HL-60 (cell line): Measurements from ENCODE around the gene NOP9.

Source experiments
- DNase-seq, 2 experiments: peaks; one replicate each; pipeline ENCODE4 v3.0.0-alpha.2; 2010 to 2020; ENCODE audit warnings: low read depth in 1 of 2, low spot score in 1 of 2
- H3K27ac ChIP-seq: fragments of 250-450 bp; sonication (Bioruptor Pico); replicated peaks from 2 replicates; pipeline ENCODE4 v1.5.1; 2020; ENCODE audit warnings: mild to moderate bottlenecking, moderate library complexity
- H3K27me3 ChIP-seq: fragments of 250-450 bp; sonication (Bioruptor Pico); 2 replicates; pipeline ENCODE4 v1.5.1; 2021; ENCODE audit warnings: mild to moderate bottlenecking, moderate library complexity; ENCODE audit not compliant: insufficient read depth, poor library complexity, severe bottlenecking
- H3K4me3 ChIP-seq: replicated peaks from 2 replicates; pipeline ENCODE4 v1.5.1; 2011; ENCODE audit warnings: mild to moderate bottlenecking, control low read depth, low read length; ENCODE audit not compliant: insufficient read depth
- GABPA ChIP-seq: IDR thresholded peaks from 2 replicates; pipeline ENCODE4 v1.6.1; 2012; ENCODE audit warnings: low read depth
- POLR2AphosphoS5 ChIP-seq: IDR thresholded peaks from 2 replicates; pipeline ENCODE4 v1.6.1; 2012; ENCODE audit warnings: low read depth
- SPI1 ChIP-seq: IDR thresholded peaks from 2 replicates; pipeline ENCODE4 v1.6.1; 2012; ENCODE audit warnings: low read depth, mild to moderate bottlenecking, borderline replicate concordance
- TF ChIP-seq, protein P1 (sequence below): IDR thresholded peaks from 2 replicates; pipeline ENCODE4 v1.6.1; 2012; ENCODE audit warnings: low read depth; ENCODE audit not compliant: insufficient replicate concordance
- TF ChIP-seq, protein P2 (sequence below): IDR thresholded peaks from one replicate; pipeline ENCODE4 v1.5.1; 2011; ENCODE audit warnings: low read length, control low read depth, inconsistent platforms; ENCODE audit not compliant: insufficient read depth

NOP9 gene

GRCh38 chr14:24310646-24311604, 11.3 kb downstream of the NOP9 start, which contains the start of gene LTB4R:
Gene LTB4R (plus strand): TSS chr14:24311502. CDS start chr14:24315652, 4,150 bp downstream.
- TF ChIP-seq POLR2AphosphoS5, result no peak; the same call in 1 of the 2 replicates
- no peak for TF ChIP-seq GABPA
- TF ChIP-seq, protein P1, sequence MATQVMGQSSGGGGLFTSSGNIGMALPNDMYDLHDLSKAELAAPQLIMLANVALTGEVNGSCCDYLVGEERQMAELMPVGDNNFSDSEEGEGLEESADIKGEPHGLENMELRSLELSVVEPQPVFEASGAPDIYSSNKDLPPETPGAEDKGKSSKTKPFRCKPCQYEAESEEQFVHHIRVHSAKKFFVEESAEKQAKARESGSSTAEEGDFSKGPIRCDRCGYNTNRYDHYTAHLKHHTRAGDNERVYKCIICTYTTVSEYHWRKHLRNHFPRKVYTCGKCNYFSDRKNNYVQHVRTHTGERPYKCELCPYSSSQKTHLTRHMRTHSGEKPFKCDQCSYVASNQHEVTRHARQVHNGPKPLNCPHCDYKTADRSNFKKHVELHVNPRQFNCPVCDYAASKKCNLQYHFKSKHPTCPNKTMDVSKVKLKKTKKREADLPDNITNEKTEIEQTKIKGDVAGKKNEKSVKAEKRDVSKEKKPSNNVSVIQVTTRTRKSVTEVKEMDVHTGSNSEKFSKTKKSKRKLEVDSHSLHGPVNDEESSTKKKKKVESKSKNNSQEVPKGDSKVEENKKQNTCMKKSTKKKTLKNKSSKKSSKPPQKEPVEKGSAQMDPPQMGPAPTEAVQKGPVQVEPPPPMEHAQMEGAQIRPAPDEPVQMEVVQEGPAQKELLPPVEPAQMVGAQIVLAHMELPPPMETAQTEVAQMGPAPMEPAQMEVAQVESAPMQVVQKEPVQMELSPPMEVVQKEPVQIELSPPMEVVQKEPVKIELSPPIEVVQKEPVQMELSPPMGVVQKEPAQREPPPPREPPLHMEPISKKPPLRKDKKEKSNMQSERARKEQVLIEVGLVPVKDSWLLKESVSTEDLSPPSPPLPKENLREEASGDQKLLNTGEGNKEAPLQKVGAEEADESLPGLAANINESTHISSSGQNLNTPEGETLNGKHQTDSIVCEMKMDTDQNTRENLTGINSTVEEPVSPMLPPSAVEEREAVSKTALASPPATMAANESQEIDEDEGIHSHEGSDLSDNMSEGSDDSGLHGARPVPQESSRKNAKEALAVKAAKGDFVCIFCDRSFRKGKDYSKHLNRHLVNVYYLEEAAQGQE, result no peak
- TF ChIP-seq SPI1, result no peak
- TF ChIP-seq, protein P2, sequence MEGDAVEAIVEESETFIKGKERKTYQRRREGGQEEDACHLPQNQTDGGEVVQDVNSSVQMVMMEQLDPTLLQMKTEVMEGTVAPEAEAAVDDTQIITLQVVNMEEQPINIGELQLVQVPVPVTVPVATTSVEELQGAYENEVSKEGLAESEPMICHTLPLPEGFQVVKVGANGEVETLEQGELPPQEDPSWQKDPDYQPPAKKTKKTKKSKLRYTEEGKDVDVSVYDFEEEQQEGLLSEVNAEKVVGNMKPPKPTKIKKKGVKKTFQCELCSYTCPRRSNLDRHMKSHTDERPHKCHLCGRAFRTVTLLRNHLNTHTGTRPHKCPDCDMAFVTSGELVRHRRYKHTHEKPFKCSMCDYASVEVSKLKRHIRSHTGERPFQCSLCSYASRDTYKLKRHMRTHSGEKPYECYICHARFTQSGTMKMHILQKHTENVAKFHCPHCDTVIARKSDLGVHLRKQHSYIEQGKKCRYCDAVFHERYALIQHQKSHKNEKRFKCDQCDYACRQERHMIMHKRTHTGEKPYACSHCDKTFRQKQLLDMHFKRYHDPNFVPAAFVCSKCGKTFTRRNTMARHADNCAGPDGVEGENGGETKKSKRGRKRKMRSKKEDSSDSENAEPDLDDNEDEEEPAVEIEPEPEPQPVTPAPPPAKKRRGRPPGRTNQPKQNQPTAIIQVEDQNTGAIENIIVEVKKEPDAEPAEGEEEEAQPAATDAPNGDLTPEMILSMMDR, result no peak
- DNase-seq, result peak; percentile 60 to 61
- H3K4me3 ChIP-seq, result peak within 1 kb of the TSS; percentile 47
- no peaks in the 10 kb centered on the region for H3K27me3 ChIP-seq
- H3K27ac ChIP-seq, result peak within 1 kb of the TSS; percentile 93

DNA sequence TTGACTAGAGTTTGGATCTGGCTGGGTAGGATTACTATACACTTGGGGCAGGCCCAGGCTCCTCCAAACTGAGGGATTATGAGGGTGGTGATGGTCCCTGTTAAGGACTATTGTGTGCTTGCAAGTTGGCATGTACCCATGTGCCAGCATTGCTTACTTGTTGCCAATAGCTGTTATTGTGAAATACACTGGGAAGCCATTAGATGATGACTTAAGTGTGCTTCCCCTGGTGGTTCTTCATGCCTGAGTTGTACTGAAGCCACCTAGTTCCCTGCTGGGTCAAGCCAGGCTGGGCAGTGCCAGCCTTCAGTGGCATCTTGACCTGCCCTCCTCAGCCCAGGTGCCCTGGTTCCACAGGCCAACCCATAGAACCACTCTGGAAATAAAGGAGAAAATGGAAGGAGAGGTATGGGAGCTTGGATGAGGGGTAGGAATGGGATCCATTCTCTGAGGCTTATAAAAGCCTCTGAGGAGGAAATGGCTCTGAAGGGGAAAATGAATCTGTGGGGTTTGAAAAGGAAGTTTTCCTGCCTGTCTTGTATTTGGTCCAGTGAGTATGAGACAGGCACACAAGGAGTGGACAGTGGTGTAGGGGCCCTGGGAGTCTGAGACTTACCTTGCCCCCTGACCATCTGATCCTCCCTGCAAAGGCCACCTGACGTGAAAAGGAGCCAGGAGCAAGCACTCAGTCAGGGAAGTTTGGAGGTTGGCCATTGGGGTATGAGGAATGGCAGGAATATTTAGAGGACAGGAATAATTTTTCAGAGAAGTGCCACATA, 12.4 kb downstream of the NOP9 start:
- TF ChIP-seq SPI1, result no peak
- TF ChIP-seq, protein P2, result no peak
- TF ChIP-seq, protein P1, result no peak
- TF ChIP-seq POLR2AphosphoS5, result no peak; the same call in 1 of the 2 replicates
- no peak for TF ChIP-seq GABPA
- Histone ChIP-seq H3K27ac (peak overlapping the region; percentile 93), H3K27me3 (no peaks in the 10 kb centered on the region), H3K4me3 (peak overlapping the region; percentile 47)
- DNase-seq, result peak; percentile 61 to 70

- TF ChIP-seq SPI1, result no peak
- TF ChIP-seq, protein P1, result no peak
- no peak for TF ChIP-seq GABPA
- peak; percentile 67; the same call in 1 of the 2 replicates for TF ChIP-seq POLR2AphosphoS5
- TF ChIP-seq, protein P2, result no peak
- Histone ChIP-seq H3K27me3 (no peaks in the 10 kb centered on the region), H3K4me3 (peak overlapping the region; percentile 47), H3K27ac (peak overlapping the region; percentile 93)
- DNase-seq, result peak; percentile 90
Observed at GRCh38 chr14:24312736-24313507, 13.3 kb downstream of the NOP9 start.
